Kidney epithelial cell (primary cell): ENCODE data around the gene IGF2. TPM values are rescaled to one million over a fixed set of nuclear protein-coding genes. Genes with fewer than 3 reads are reported as not detected.
"Not testable (repeated sequence)": the region's sequence is repeated elsewhere in the genome, so short reads cannot be mapped to it uniquely, and the experiment has no call there.

Source experiments
- DNase-seq: peaks from one replicate; pipeline ENCODE4 v3.0.0-alpha.2; 2010; ENCODE audit warnings: low read depth
- H3K27me3 ChIP-seq: 2 replicates; pipeline ENCODE4 v1.6.0; 2011; ENCODE audit warnings: low read length; ENCODE audit not compliant: control insufficient read depth, insufficient read depth
- H3K36me3 ChIP-seq: 2 replicates; pipeline ENCODE4 v1.5.1; 2011; ENCODE audit warnings: low read length; ENCODE audit not compliant: control insufficient read depth, insufficient read depth
- H3K4me3 ChIP-seq: 2 replicates; pipeline ENCODE4 v1.5.1; 2011; ENCODE audit warnings: low read depth, mild to moderate bottlenecking, control low read depth, low read length
- CTCF ChIP-seq: IDR thresholded peaks from 2 replicates; pipeline ENCODE4 v1.5.1; 2011; ENCODE audit warnings: mild to moderate bottlenecking, moderate library complexity, low read length, control low read depth, inconsistent platforms; ENCODE audit not compliant: insufficient read depth, poor library complexity, severe bottlenecking
- total RNA-seq: library from RNA; depleted of rRNA; stranded (reverse); fragments of >200 nt; gene quantifications from 2 replicates; pipeline ENCODE4 v1.2.3, GENCODE V29; 2015

Gene IGF2
- total RNA-seq, 1 donor from 2014 or later = 8.7 TPM

- no peak for DNase-seq
Observed at GRCh38 chr11:2129308-2129698, 9.9 kb downstream of the IGF2 start.

GRCh38 chr11:2128511-2129307, 10.5 kb downstream of the IGF2 start:
- no peak overlapping the region for H3K4me3 ChIP-seq
- H3K27me3 ChIP-seq = peaks cover 27% of the 10 kb centered on the region
- DNase-seq = no peak
- H3K36me3 ChIP-seq = no peaks in the 10 kb centered on the region
- no peak for TF ChIP-seq CTCF

More at GRCh38 chr11:2129308-2129698, 9.9 kb downstream of the IGF2 start:
- TF ChIP-seq CTCF = no peak
- H3K36me3 ChIP-seq = no peaks in the 10 kb centered on the region
- no peak overlapping the region for H3K4me3 ChIP-seq
- H3K27me3 ChIP-seq = peaks cover 30% of the 10 kb centered on the region

DNA sequence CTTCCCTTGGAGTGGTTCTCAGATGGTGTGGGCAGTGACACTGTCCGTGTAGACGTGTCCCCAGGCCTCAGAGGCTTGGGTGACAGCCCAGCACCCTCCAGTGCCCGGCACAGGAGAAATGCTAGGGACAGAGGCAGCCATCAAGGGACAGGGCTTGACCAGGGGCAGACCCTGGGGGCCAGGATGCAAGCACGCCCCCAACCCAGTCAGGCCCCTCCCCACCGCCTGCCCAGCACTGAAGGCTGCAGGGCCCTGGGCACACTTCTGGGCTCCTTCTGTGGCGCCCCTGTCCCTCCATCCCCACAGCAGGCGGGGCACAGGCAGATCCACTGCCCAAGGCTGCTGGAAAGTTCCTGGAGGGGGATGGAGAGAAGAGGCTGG, 11.1 kb downstream of the IGF2 start:
- no peak for DNase-seq
- no peak for TF ChIP-seq CTCF
- Histone ChIP-seq H3K27me3 (peaks cover 22% of the 10 kb centered on the region), H3K36me3 (no peaks in the 10 kb centered on the region), H3K4me3 (no peak overlapping the region)

DNA sequence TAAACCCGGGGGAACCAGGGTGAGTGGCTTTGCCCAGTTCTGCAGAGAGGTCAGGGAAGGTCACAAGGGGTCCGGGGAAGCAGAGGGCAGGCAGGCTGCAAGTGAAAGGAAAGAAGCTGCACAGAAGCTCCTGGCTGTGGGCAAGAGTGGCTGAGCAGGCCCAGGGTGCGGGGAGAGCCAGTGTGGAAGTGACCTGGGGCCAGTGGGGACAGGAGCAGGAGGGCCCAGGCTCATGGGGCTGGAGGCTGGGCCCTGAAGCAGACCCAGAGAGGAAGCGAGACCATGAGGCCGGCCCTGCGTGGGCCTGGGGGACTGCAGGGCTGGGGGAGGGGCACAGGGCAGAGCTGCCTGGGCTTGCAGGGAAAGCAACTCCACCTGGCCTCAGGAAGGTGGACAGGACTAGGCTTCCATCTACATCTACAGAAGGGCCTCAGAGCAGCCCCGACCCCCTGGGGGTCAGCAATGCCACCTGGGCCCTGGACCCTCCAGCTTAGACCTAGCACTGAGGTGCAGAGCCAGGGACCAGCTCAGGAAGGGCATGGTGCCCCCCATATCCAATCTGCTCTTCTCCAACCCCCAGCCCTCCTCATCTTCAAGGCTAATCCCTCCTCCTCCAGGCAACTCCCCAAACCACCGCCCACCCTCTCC, 11.6 kb downstream of the IGF2 start:
- Histone ChIP-seq H3K27me3 (peaks cover 17% of the 10 kb centered on the region), H3K4me3 (no peak overlapping the region), H3K36me3 (no peaks in the 10 kb centered on the region)
- no peak for DNase-seq
- no peak for TF ChIP-seq CTCF

DNA sequence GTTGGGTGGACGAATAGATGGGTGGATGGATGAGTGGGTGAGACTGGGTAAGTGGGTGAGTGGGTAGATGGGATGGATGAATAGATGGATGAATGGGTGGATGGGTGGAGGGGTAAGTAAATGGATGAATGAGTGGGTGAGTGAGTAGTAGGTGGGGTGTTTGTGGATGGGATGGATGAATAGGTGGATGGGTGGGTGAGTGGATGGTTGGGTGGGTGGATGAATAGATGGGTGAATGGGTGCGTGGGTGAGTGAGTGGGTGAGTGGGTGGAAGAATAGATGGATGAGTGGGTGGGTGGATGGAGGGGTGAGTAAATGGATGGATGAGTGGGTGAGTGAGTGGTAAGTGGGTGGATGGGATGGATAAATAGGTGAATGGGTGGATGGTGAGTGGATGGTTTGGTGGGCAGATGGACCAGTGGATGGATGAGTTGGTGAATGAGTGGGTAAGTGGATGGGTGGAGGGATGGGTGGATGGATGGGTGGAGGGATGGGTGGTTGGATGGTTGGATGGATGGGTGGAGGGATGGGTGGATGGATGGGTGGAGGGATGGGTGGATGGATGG, 12.6 kb downstream of the IGF2 start:
- no peak for TF ChIP-seq CTCF
- Histone ChIP-seq H3K4me3 (no peak overlapping the region), H3K27me3 (peaks cover 15% of the 10 kb centered on the region), H3K36me3 (no peaks in the 10 kb centered on the region)
- no peak for DNase-seq

DNA sequence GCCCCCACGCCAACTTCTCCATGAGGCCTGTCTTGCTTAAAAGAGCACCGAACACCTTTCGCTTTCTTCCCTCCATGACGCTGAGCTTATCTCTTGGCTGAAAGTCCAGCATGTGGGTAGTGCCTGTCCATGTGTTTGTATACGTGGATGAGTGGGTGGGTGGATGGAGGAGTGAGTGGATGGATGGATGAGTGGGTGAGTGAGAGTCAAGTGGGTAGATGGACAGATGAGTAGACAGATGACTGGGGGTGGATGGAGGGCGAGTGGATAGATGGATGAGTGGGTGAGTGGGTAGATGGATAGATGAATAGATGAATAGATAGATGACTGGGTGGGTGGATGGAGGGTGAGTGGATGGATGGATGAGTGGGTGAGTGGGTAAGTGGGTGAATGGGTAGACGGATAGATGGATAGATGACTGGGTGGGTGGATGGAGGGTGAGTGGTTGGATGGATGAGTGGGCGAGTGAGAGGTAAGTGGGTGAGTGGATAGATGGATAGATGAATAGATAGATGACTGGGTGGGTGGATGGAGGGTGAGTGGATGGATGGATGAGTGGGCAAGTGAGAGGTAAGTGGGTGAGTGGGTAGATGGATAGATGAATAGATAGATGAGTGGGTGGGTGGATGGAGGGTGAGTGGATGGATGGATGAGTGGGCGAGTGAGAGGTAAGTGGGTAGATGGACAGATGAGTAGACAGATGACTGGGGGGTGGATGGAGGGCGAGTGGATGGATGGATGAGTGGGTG, 14.3 kb downstream of the IGF2 start:
- DNase-seq, H3K4me3 ChIP-seq, H3K36me3 ChIP-seq: not testable (repeated sequence)
- H3K27me3 ChIP-seq = peaks cover 17% of the 10 kb centered on the region
